Mesenchymal stem cell (in vitro differentiated cells and primary cell): Measurements from ENCODE around the gene ZNF407.

Experiments used
- DNase-seq: peaks from one replicate; pipeline ENCODE4 v3.0.0-alpha.2; 2013
- H2AFZ ChIP-seq: one replicate; pipeline ENCODE4 v1.6.1; 2013; ENCODE audit warnings: low read depth, mild to moderate bottlenecking, control low read depth, inconsistent platforms, low read length, moderate library complexity
- H2AK5ac ChIP-seq: 2 replicates; pipeline ENCODE4 v1.6.1; 2013; ENCODE audit warnings: low read length, moderate library complexity, mild to moderate bottlenecking, inconsistent platforms; ENCODE audit not compliant: severe bottlenecking
- H2BK120ac ChIP-seq: one replicate; pipeline ENCODE4 v1.6.1; 2013; ENCODE audit warnings: low read depth, mild to moderate bottlenecking, inconsistent platforms, low read length, moderate library complexity
- H2BK12ac ChIP-seq, 2 experiments: one replicate each; pipeline ENCODE4 v1.6.1; 2013; ENCODE audit warnings: inconsistent platforms in 2 of 2, low read length in 2 of 2, mild to moderate bottlenecking in 2 of 2, moderate library complexity in 2 of 2, control low read depth in 1 of 2
- H2BK15ac ChIP-seq: one replicate; pipeline ENCODE4 v1.6.1; 2013; ENCODE audit warnings: mild to moderate bottlenecking, low read depth, inconsistent platforms; ENCODE audit not compliant: poor library complexity, severe bottlenecking
- H2BK5ac ChIP-seq: 2 replicates; pipeline ENCODE4 v1.6.1; 2013; ENCODE audit warnings: low read depth, mild to moderate bottlenecking, low read length, control low read depth, inconsistent platforms; ENCODE audit not compliant: poor library complexity, severe bottlenecking
- H3K14ac ChIP-seq, 2 experiments: one replicate each; pipeline ENCODE4 v1.6.1; 2013; ENCODE audit warnings: inconsistent platforms in 2 of 2, low read length in 2 of 2, control low read depth in 1 of 2, mild to moderate bottlenecking in 1 of 2, moderate library complexity in 1 of 2
- H3K18ac ChIP-seq, 2 experiments: one replicate each; pipeline ENCODE4 v1.6.1; 2013; ENCODE audit warnings: inconsistent platforms in 2 of 2, low read length in 2 of 2, control low read depth in 1 of 2, low read depth in 1 of 2, mild to moderate bottlenecking in 1 of 2
- H3K23ac ChIP-seq, 2 experiments: one replicate each; pipeline ENCODE4 v1.6.1; 2013; ENCODE audit warnings: inconsistent platforms in 2 of 2, low read length in 2 of 2, mild to moderate bottlenecking in 2 of 2, moderate library complexity in 2 of 2, control low read depth in 1 of 2
- H3K27ac ChIP-seq: 2 replicates; pipeline ENCODE4 v1.5.1; 2013; ENCODE audit warnings: mild to moderate bottlenecking, moderate library complexity, low read length, control low read depth, inconsistent platforms; ENCODE audit not compliant: poor library complexity, severe bottlenecking
- H3K27me3 ChIP-seq, 2 experiments: 2 replicates each; pipeline versions ENCODE4 v1.6.1 to v1.7.0; 2013; ENCODE audit warnings: low read length in 2 of 2, mild to moderate bottlenecking in 2 of 2, moderate library complexity in 2 of 2, control low read depth in 1 of 2, inconsistent platforms in 1 of 2; ENCODE audit not compliant: control insufficient read depth in 1 of 2, insufficient read depth in 1 of 2
- H3K36me3 ChIP-seq, 2 experiments: 2 replicates each; pipeline versions ENCODE4 v1.6.1 to v1.7.0; 2013; ENCODE audit warnings: low read length in 2 of 2, control low read depth in 1 of 2, inconsistent platforms in 1 of 2, low read depth in 1 of 2, mild to moderate bottlenecking in 1 of 2; ENCODE audit not compliant: insufficient read depth in 2 of 2, control insufficient read depth in 1 of 2
- H3K4ac ChIP-seq, 2 experiments: one replicate each; pipeline ENCODE4 v1.6.1; 2013; ENCODE audit warnings: inconsistent platforms in 2 of 2, low read length in 2 of 2, mild to moderate bottlenecking in 2 of 2, moderate library complexity in 2 of 2, control low read depth in 1 of 2, low read depth in 1 of 2
- H3K4me1 ChIP-seq: 2 replicates; pipeline ENCODE4 v1.6.1; 2013; ENCODE audit warnings: low read depth, low read length, control low read depth; ENCODE audit not compliant: control insufficient read depth, insufficient read depth
- H3K4me2 ChIP-seq: 2 replicates; pipeline ENCODE4 v1.6.1; 2013; ENCODE audit warnings: low read length, mild to moderate bottlenecking, inconsistent platforms; ENCODE audit not compliant: poor library complexity, severe bottlenecking
- H3K4me3 ChIP-seq, 2 experiments: 2 replicates each; pipeline versions ENCODE4 v1.5.1 to v1.7.0; 2013; ENCODE audit warnings: low read length in 2 of 2, mild to moderate bottlenecking in 2 of 2, control low read depth in 1 of 2, low read depth in 1 of 2; ENCODE audit not compliant: insufficient read depth in 1 of 2
- H3K79me1 ChIP-seq: replicated peaks from 2 replicates; pipeline ENCODE4 v1.6.1; 2013; ENCODE audit warnings: mild to moderate bottlenecking, control low read depth, low read length, inconsistent platforms; ENCODE audit not compliant: poor library complexity, severe bottlenecking
- H3K9ac ChIP-seq: 2 replicates; pipeline ENCODE4 v1.7.0; 2013; ENCODE audit warnings: mild to moderate bottlenecking, low read length, moderate library complexity
- H3K9me3 ChIP-seq: 2 replicates; pipeline ENCODE4 v1.7.0; 2013; ENCODE audit warnings: mild to moderate bottlenecking, low read length; ENCODE audit not compliant: control insufficient read depth
- H4K8ac ChIP-seq: one replicate; pipeline ENCODE4 v1.6.1; 2013; ENCODE audit warnings: inconsistent platforms, mild to moderate bottlenecking, low read length, moderate library complexity
- H4K91ac ChIP-seq: one replicate; pipeline ENCODE4 v1.6.1; 2013; ENCODE audit warnings: mild to moderate bottlenecking, low read length, inconsistent platforms
- WGBS: methylation state at CpG from one replicate; pipeline ENCODE4 v1.1.7; 2013; ENCODE audit warnings: mixed read lengths; 5-methylcytosine and 5-hydroxymethylcytosine counted together

Gene ZNF407

GRCh38 chr18:74613381-74613780, 15.7 kb downstream of the ZNF407 start:
- Histone ChIP-seq H3K4me2 (no peak overlapping the region), H3K14ac (no peak overlapping the region), H3K9me3 (peaks cover 5% of the 10 kb centered on the region), H2BK12ac (no peak overlapping the region), H3K4me3 (no peak overlapping the region), H3K36me3 (peaks cover 3 to 4% of the 10 kb centered on the region in 2 experiments), H2BK15ac (no peak overlapping the region), H2BK120ac (no peak overlapping the region), H3K4me1 (no peaks in the 10 kb centered on the region), H4K8ac (no peak overlapping the region), H2AK5ac (no peak overlapping the region), H2AFZ (no peak overlapping the region), H3K27ac (no peak overlapping the region), H2BK5ac (no peak overlapping the region), H3K9ac (no peak overlapping the region), H3K79me1 (peaks cover 29% of the 10 kb centered on the region), H3K4ac (no peak overlapping the region), H3K27me3 (no peaks in the 10 kb centered on the region), H4K91ac (no peak overlapping the region), H3K18ac (no peak overlapping the region), H3K23ac (no peak overlapping the region)
- WGBS = 81% methylated on average over 1 of the region's 1 CpG
- no peak for DNase-seq

DNA sequence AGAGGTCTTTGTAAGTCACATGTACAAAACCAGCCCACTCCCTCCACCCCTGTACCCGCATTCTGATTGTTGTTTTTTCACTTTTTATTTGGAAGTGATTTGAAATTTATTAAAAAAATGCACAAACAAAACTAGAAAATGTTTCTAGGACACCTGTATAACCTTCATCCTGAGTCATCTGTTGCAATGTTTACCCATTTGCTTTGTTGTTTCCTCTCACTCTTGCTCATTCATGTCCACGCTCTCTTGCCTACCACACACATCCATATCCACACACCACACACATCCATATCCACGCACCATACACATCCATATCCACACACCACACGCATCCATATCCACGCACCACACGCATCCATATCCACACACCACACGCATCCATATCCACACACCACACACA, 18.8 kb downstream of the ZNF407 start:
- 50% methylated on average over 6 of the region's 7 CpGs for WGBS
- Histone ChIP-seq H3K4me1 (no peaks in the 10 kb centered on the region), H4K8ac (peak overlapping the region; percentile 63), H3K4me3 (no peak overlapping the region), H2BK120ac (no peak overlapping the region), H3K27me3 (no peaks in the 10 kb centered on the region), H2BK15ac (no peak overlapping the region), H3K23ac (no peak overlapping the region), H3K36me3 (peaks cover 3 to 4% of the 10 kb centered on the region in 2 experiments), H3K27ac (no peak overlapping the region), H3K14ac (no peak overlapping the region), H3K4ac (no peak overlapping the region), H2AK5ac (no peak overlapping the region), H4K91ac (peak overlapping the region; percentile 12), H2BK5ac (no peak overlapping the region), H3K79me1 (peaks cover 29% of the 10 kb centered on the region), H3K18ac (peak overlapping the region in 1 of 2 experiments; percentile 1), H3K9me3 (peaks cover 5% of the 10 kb centered on the region), H2AFZ (no peak overlapping the region), H2BK12ac (peak overlapping the region; percentile 16 to 41), H3K4me2 (no peak overlapping the region), H3K9ac (no peak overlapping the region)
- no peak for DNase-seq

DNA sequence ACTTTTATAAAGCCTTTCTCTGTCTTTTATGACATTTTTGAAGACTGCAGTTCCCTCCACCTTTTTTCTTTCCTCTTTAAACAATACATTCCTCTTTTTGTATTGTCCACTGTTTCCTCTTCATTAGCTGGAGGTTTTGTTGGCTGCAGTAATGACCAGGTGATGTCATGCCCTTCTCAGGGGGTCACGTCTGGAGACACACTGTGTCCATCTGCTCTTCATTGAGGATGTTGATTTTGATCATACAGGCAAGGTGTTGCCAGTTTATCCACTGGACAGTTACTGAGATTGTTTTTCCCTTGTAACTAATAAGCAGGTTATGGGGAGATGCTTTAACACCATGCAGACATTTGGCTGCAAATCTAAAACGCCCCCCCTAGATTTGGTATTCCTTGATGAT, 19.8 kb downstream of the ZNF407 start:
- no peak overlapping the region for H3K4me2 ChIP-seq
- H3K4ac ChIP-seq = no peak overlapping the region
- H2BK120ac ChIP-seq = no peak overlapping the region
- H4K91ac ChIP-seq = no peak overlapping the region
- H3K4me1 ChIP-seq = no peaks in the 10 kb centered on the region
- H3K9ac ChIP-seq = no peak overlapping the region
- peaks cover 3 to 4% of the 10 kb centered on the region in 2 experiments for H3K36me3 ChIP-seq
- no peak overlapping the region for H2AK5ac ChIP-seq
- no peak overlapping the region for H4K8ac ChIP-seq
- peaks cover 5% of the 10 kb centered on the region for H3K9me3 ChIP-seq
- 91% methylated on average over 2 of the region's 2 CpGs for WGBS
- no peak overlapping the region for H2BK5ac ChIP-seq
- H3K14ac ChIP-seq = no peak overlapping the region
- no peak for DNase-seq
- no peak overlapping the region for H3K27ac ChIP-seq
- H3K79me1 ChIP-seq = peaks cover 31% of the 10 kb centered on the region
- no peak overlapping the region for H3K4me3 ChIP-seq
- H3K27me3 ChIP-seq = no peaks in the 10 kb centered on the region
- no peak overlapping the region for H2BK12ac ChIP-seq
- H3K18ac ChIP-seq = no peak overlapping the region
- H2BK15ac ChIP-seq = no peak overlapping the region
- H3K23ac ChIP-seq = no peak overlapping the region
- no peak overlapping the region for H2AFZ ChIP-seq

GRCh38 chr18:74622072-74622471, 24.4 kb downstream of the ZNF407 start:
- H3K23ac ChIP-seq = no peak overlapping the region
- WGBS = 85% methylated on average over 9 of the region's 9 CpGs
- H3K79me1 ChIP-seq = peaks cover 42% of the 10 kb centered on the region

More at GRCh38 chr18:74622072-74622471, 24.4 kb downstream of the ZNF407 start:
- no peak for DNase-seq
- H3K4me3 ChIP-seq = no peak overlapping the region
- H3K9me3 ChIP-seq = no peaks in the 10 kb centered on the region
- no peak overlapping the region for H3K4me2 ChIP-seq
- no peak overlapping the region for H2AFZ ChIP-seq
- no peak overlapping the region for H3K18ac ChIP-seq
- H2BK15ac ChIP-seq = no peak overlapping the region
- no peak overlapping the region for H4K91ac ChIP-seq
- H3K27ac ChIP-seq = no peak overlapping the region
- H2AK5ac ChIP-seq = no peak overlapping the region
- peaks cover 5% of the 10 kb centered on the region for H3K4me1 ChIP-seq
- H3K4ac ChIP-seq = no peak overlapping the region
- H3K14ac ChIP-seq = no peak overlapping the region
- no peaks in the 10 kb centered on the region for H3K27me3 ChIP-seq
- no peak overlapping the region for H2BK120ac ChIP-seq
- no peak overlapping the region for H4K8ac ChIP-seq
- H3K36me3 ChIP-seq = no peaks in the 10 kb centered on the region
- H3K9ac ChIP-seq = no peak overlapping the region
- no peak overlapping the region for H2BK12ac ChIP-seq
- no peak overlapping the region for H2BK5ac ChIP-seq
